GM23338 (cell line): ENCODE measurements around the gene SLC25A6. TPM values are rescaled to one million over a fixed set of nuclear protein-coding genes. Genes with fewer than 3 reads are reported as not detected.

Source experiments
- ATAC-seq: fragments of 200-7000 bp; cut with Tn5 transposase; 3 replicates; pipeline ENCODE4 v1.9.1; 2020
- DNase-seq: peaks from one replicate; pipeline ENCODE4 v3.0.0-alpha.2; 2015; ENCODE audit warnings: low spot score
- H2AFZ ChIP-seq: fragments of 200-600 bp; sonication (generic); 2 replicates; pipeline ENCODE4 v1.8.0; 2016; ENCODE audit warnings: antibody characterized with exemption, mild to moderate bottlenecking, moderate library complexity
- H3F3A ChIP-seq: fragments of 200-600 bp; sonication (generic); replicated peaks from 2 replicates; pipeline ENCODE4 v1.8.0; 2017; ENCODE audit warnings: antibody characterized with exemption, mixed run types, low read depth
- H3K27ac ChIP-seq: fragments of 200-600 bp; sonication (generic); 2 replicates; pipeline ENCODE4 v1.6.1; 2016; ENCODE audit warnings: low read depth
- H3K27me3 ChIP-seq: fragments of 200-600 bp; sonication (generic); 2 replicates; pipeline ENCODE4 v1.8.0; 2016; ENCODE audit warnings: mild to moderate bottlenecking, mixed run types, moderate library complexity; ENCODE audit not compliant: insufficient read depth
- H3K36me3 ChIP-seq: fragments of 200-600 bp; sonication (generic); 2 replicates; pipeline ENCODE4 v1.8.0; 2016; ENCODE audit warnings: mild to moderate bottlenecking; ENCODE audit not compliant: insufficient read depth
- H3K4me1 ChIP-seq: fragments of 200-600 bp; sonication (generic); 2 replicates; pipeline ENCODE4 v1.8.0; 2016; ENCODE audit warnings: mild to moderate bottlenecking, moderate library complexity; ENCODE audit not compliant: insufficient read depth
- H3K4me2 ChIP-seq: fragments of 200-600 bp; sonication (generic); 2 replicates; pipeline ENCODE4 v1.7.1; 2017; ENCODE audit warnings: mixed run types
- H3K4me3 ChIP-seq: fragments of 200-600 bp; sonication (generic); 2 replicates; pipeline ENCODE4 v1.6.1; 2016; ENCODE audit warnings: mixed run types
- H3K79me2 ChIP-seq: fragments of 200-600 bp; sonication (generic); replicated peaks from 2 replicates; pipeline ENCODE4 v1.8.0; 2017; ENCODE audit warnings: mild to moderate bottlenecking; ENCODE audit not compliant: insufficient read depth
- H3K9me2 ChIP-seq: fragments of 200-600 bp; sonication (generic); 2 replicates; pipeline ENCODE4 v1.8.0; 2017; ENCODE audit not compliant: insufficient read depth
- H4K20me1 ChIP-seq: fragments of 200-600 bp; sonication (generic); replicated peaks from 2 replicates; pipeline ENCODE4 v1.8.0; 2017; ENCODE audit warnings: mild to moderate bottlenecking; ENCODE audit not compliant: insufficient read depth
- H3K27ac Mint-ChIP-seq: 2 replicates; pipeline ENCODE4 v1.8.0; 2020; ENCODE audit warnings: inconsistent platforms, mild to moderate bottlenecking, moderate library complexity, mixed read lengths
- H3K27me3 Mint-ChIP-seq: 3 replicates; pipeline ENCODE4 v1.8.0; 2022; ENCODE audit warnings: low read depth, mild to moderate bottlenecking, moderate library complexity, mixed read lengths, inconsistent platforms; ENCODE audit not compliant: insufficient read depth, poor library complexity
- H3K36me3 Mint-ChIP-seq: 3 replicates; pipeline ENCODE4 v1.8.0; 2021; ENCODE audit warnings: low read depth, mild to moderate bottlenecking, inconsistent platforms, moderate library complexity, mixed read lengths
- H3K4me1 Mint-ChIP-seq: 3 replicates; pipeline ENCODE4 v1.8.0; 2020; ENCODE audit warnings: mild to moderate bottlenecking, inconsistent platforms, mixed read lengths
- H3K4me3 Mint-ChIP-seq: 3 replicates; pipeline ENCODE4 v1.8.0; 2021; ENCODE audit warnings: moderate library complexity, mild to moderate bottlenecking, inconsistent platforms, mixed read lengths
- H3K9me3 Mint-ChIP-seq: 3 replicates; pipeline ENCODE4 v1.8.0; 2020; ENCODE audit warnings: moderate library complexity, mild to moderate bottlenecking, inconsistent platforms, mixed read lengths
- CREB1 ChIP-seq: fragments of 250-450 bp; sonication (Bioruptor Pico); IDR thresholded peaks from 2 replicates; pipeline ENCODE4 v1.5.0; 2020; ENCODE audit warnings: low read depth, mild to moderate bottlenecking, moderate library complexity
- CTCF ChIP-seq, 2 experiments: fragments of 200-600 bp in 1 of 2; sonication (generic) in 1 of 2; conservative IDR thresholded peaks; 2 replicates each; pipeline versions ENCODE4 v1.5.1 to v1.6.1; 2016 to 2017; ENCODE audit warnings: antibody characterized with exemption in 2 of 2, low read depth in 2 of 2, mild to moderate bottlenecking in 2 of 2, moderate library complexity in 1 of 2
- ETS1 ChIP-seq: IDR thresholded peaks from 2 replicates; pipeline ENCODE4 v1.6.1; 2016; ENCODE audit warnings: antibody characterized with exemption
- NANOG ChIP-seq: IDR thresholded peaks from 2 replicates; pipeline ENCODE4 v1.6.1; 2016; ENCODE audit warnings: antibody characterized with exemption, borderline replicate concordance
- POLR2AphosphoS5 ChIP-seq: IDR thresholded peaks from 2 replicates; pipeline ENCODE4 v1.6.1; 2016; ENCODE audit warnings: antibody characterized with exemption, low read depth
- REST ChIP-seq: IDR thresholded peaks from one replicate; pipeline ENCODE4 v1.6.1; 2018; ENCODE audit warnings: antibody characterized with exemption; ENCODE audit not compliant: unreplicated experiment
- STAT1 ChIP-seq: IDR thresholded peaks from one replicate; pipeline ENCODE4 v1.6.1; 2016; ENCODE audit warnings: antibody characterized with exemption; ENCODE audit not compliant: unreplicated experiment
- ZNF114 ChIP-seq: fragments of 250-450 bp; sonication (Bioruptor Pico); IDR thresholded peaks from 2 replicates; pipeline ENCODE4 v1.5.0; 2020; ENCODE audit warnings: mild to moderate bottlenecking, moderate library complexity
- ZNF331 ChIP-seq: fragments of 250-450 bp; sonication (Bioruptor Pico); IDR thresholded peaks from 2 replicates; pipeline ENCODE4 v1.5.0; 2020; ENCODE audit warnings: low read depth, mild to moderate bottlenecking, moderate library complexity
- ZNF462 ChIP-seq: fragments of 250-450 bp; sonication (Bioruptor Pico); IDR thresholded peaks from 2 replicates; pipeline ENCODE4 v1.5.0; 2020; ENCODE audit warnings: mild to moderate bottlenecking, moderate library complexity
- polyA plus RNA-seq: library from polyadenylated mRNA; unstranded; fragments of >200 nt; fragmentation: Nextera tagmentation; extraction: Ambion mirVana; gene quantifications from 2 replicates; pipeline ENCODE4 v1.2.1, GENCODE V29; 2016
- total RNA-seq: library from RNA; depleted of rRNA; stranded (reverse); fragments of >200 nt; shearing (Covaris generic); gene quantifications from 2 replicates; pipeline ENCODE4 v1.2.3, GENCODE V29; 2014

SLC25A6 gene
- total and polyA plus RNA-seq, 2 experiments from 2014 or later: 358 to 486 TPM

GRCh38 chrX:1424147-1424851 lies 32.4 kb upstream of the SLC25A6 start (continued):
- TF ChIP-seq ETS1: no peak
- no peak for TF ChIP-seq ZNF114

- Mint-ChIP-seq H3K36me3 (peaks cover 84% of the 10 kb centered on the region), H3K27ac (no peak overlapping the region), H3K4me1 (peaks cover 8% of the 10 kb centered on the region), H3K9me3 (peaks cover 73% of the 10 kb centered on the region), H3K4me3 (no peak overlapping the region), H3K27me3 (peaks cover 24% of the 10 kb centered on the region)
- ATAC-seq (no peak), DNase-seq (no peak)
- Histone ChIP-seq H3F3A (peaks cover 25% of the 10 kb centered on the region; the same call in 1 of the 2 replicates), H4K20me1 (peaks cover 6% of the 10 kb centered on the region; the same call in 1 of the 2 replicates), H3K4me2 (no peak overlapping the region), H3K4me3 (no peak overlapping the region), H3K27me3 (no peaks in the 10 kb centered on the region), H2AFZ (no peak overlapping the region), H3K27ac (no peak overlapping the region), H3K9me2 (no peaks in the 10 kb centered on the region), H3K79me2 (no peaks in the 10 kb centered on the region), H3K4me1 (no peaks in the 10 kb centered on the region), H3K36me3 (peaks cover 32% of the 10 kb centered on the region)
- no peak for TF ChIP-seq ZNF114
- TF ChIP-seq POLR2AphosphoS5: no peak
- TF ChIP-seq CREB1 (CRISPR knock-in tag): no peak
- no peak for TF ChIP-seq CTCF (conservative IDR thresholded peaks at IDR 0.05; ENCODE audit: low read depth in 2 of 2)
- no peak for TF ChIP-seq ZNF331 (CRISPR knock-in tag)
- no peak for TF ChIP-seq REST
- no peak for TF ChIP-seq ETS1
- no peak for TF ChIP-seq NANOG
- TF ChIP-seq STAT1: no peak
- no peak for TF ChIP-seq ZNF462
Observed at GRCh38 chrX:1423215-1423614, 31.3 kb upstream of the SLC25A6 start.
